H1 (cell line): ENCODE data around the gene CNOT6. TPM values are rescaled to one million over a fixed set of nuclear protein-coding genes. Genes with fewer than 3 reads are reported as not detected.

Experiments used
- CTCF ChIA-PET: fragments of 300-600 bp; sonication (Branson Sonifier 250); formaldehyde crosslinking; loops from one replicate; lab custom pipeline; 2021; ENCODE audit not compliant: partially characterized antibody; lab: Charles Lee
- POLR2A ChIA-PET: fragments of 300-600 bp; sonication (Branson Sonifier 250); formaldehyde crosslinking; loops from one replicate; lab custom pipeline; 2021; ENCODE audit warnings: inconsistent platforms; ENCODE audit not compliant: partially characterized antibody; lab: Charles Lee
- DNase-seq, 2 experiments: peaks; one replicate each; pipeline versions ENCODE4 v3.0.0 to v3.0.0-alpha.2; 2010 to 2022; ENCODE audit warnings: low spot score in 2 of 2, low read depth in 1 of 2, mixed read lengths in 1 of 2
- FAIRE-seq: peaks from 2 replicates; lab custom pipeline; 2011; peaks lifted over from hg19 to GRCh38; lab: Jason Lieb, UNC
- H2AFZ ChIP-seq: 2 replicates; pipeline ENCODE4 v1.8.1; 2012; ENCODE audit warnings: low read length, inconsistent platforms
- H2AK5ac ChIP-seq: 2 replicates; pipeline ENCODE4 v1.6.1; 2013; ENCODE audit warnings: low read depth, low read length
- H2BK120ac ChIP-seq: replicated peaks from 2 replicates; pipeline ENCODE3; 2013; ENCODE audit warnings: low read depth, low read length, inconsistent platforms
- H2BK12ac ChIP-seq: 2 replicates; pipeline ENCODE4 v1.6.1; 2013; ENCODE audit warnings: low read depth, low read length
- H2BK15ac ChIP-seq: 2 replicates; pipeline ENCODE4 v1.6.1; 2013; ENCODE audit warnings: low read length
- H2BK20ac ChIP-seq: 2 replicates; pipeline ENCODE4 v1.6.1; 2013; ENCODE audit warnings: low read length
- H2BK5ac ChIP-seq: 2 replicates; pipeline ENCODE4 v1.6.1; 2013; ENCODE audit warnings: low read depth, low read length
- H3K14ac ChIP-seq: 2 replicates; pipeline ENCODE4 v1.6.1; 2013; ENCODE audit warnings: inconsistent platforms; ENCODE audit not compliant: insufficient read length
- H3K18ac ChIP-seq: 2 replicates; pipeline ENCODE4 v1.6.1; 2013; ENCODE audit warnings: low read length; ENCODE audit errors: extremely low read depth
- H3K23ac ChIP-seq: 2 replicates; pipeline ENCODE4 v1.6.1; 2013; ENCODE audit warnings: inconsistent platforms; ENCODE audit not compliant: insufficient read length
- H3K23me2 ChIP-seq: 2 replicates; pipeline ENCODE4 v1.6.1; 2013; ENCODE audit warnings: low read depth, low read length
- H3K27ac ChIP-seq: 2 replicates; pipeline ENCODE4 v1.6.1; 2011; ENCODE audit warnings: low read depth, low read length, inconsistent platforms
- H3K27me3 ChIP-seq, 4 experiments: replicated peaks in 1 of 4; 1 replicate in 1 of 4; 2 replicates in 3 of 4; pipeline versions ENCODE4 v1.6.1 to v1.8.1; 2011 to 2013; ENCODE audit warnings: low read length in 3 of 4, mild to moderate bottlenecking in 3 of 4, inconsistent platforms in 2 of 4, mixed read lengths in 2 of 4, moderate library complexity in 1 of 4; ENCODE audit not compliant: control insufficient read depth in 3 of 4, insufficient read depth in 3 of 4; ENCODE audit errors: extremely low read depth in 1 of 4
- H3K36me3 ChIP-seq, 4 experiments: 2 replicates each; pipeline versions ENCODE4 v1.6.1 to v1.8.1; 2011 to 2013; ENCODE audit warnings: mild to moderate bottlenecking in 4 of 4, low read length in 3 of 4, moderate library complexity in 2 of 4, control low read depth in 1 of 4, inconsistent platforms in 1 of 4; ENCODE audit not compliant: insufficient read depth in 4 of 4, control insufficient read depth in 2 of 4
- H3K4ac ChIP-seq: replicated peaks from 2 replicates; pipeline ENCODE3; 2013; ENCODE audit warnings: low read length, low read depth, mixed read lengths, inconsistent platforms; ENCODE audit not compliant: insufficient read length
- H3K4me1 ChIP-seq, 4 experiments: replicated peaks in 1 of 4; 1 replicate in 1 of 4; 2 replicates in 3 of 4; pipeline versions ENCODE4 v1.6.1 to v1.8.1; 2011 to 2013; ENCODE audit warnings: low read length in 3 of 4, inconsistent platforms in 2 of 4, mixed read lengths in 1 of 4; ENCODE audit not compliant: insufficient read depth in 4 of 4, control insufficient read depth in 3 of 4
- H3K4me2 ChIP-seq, 2 experiments: 2 replicates each; pipeline versions ENCODE4 v1.6.1 to v1.8.1; 2011 to 2013; ENCODE audit warnings: low read depth in 2 of 2, low read length in 2 of 2, control low read depth in 1 of 2, inconsistent platforms in 1 of 2, mild to moderate bottlenecking in 1 of 2; ENCODE audit not compliant: insufficient read depth in 1 of 2
- H3K4me3 ChIP-seq, 4 experiments: fragments of 200-600, 300-600 bp in 1 of 4; sonication (generic), shearing (Covaris generic), sonication (Bioruptor Twin) in 1 of 4; 2 replicates each; pipeline versions ENCODE4 v1.5.1 to v1.8.1; 2011 to 2016; ENCODE audit warnings: low read length in 4 of 4, low read depth in 3 of 4, control low read depth in 2 of 4, inconsistent platforms in 2 of 4, mild to moderate bottlenecking in 2 of 4, mixed read lengths in 1 of 4, moderate library complexity in 1 of 4; ENCODE audit not compliant: insufficient read depth in 2 of 4; ENCODE audit errors: extremely low read depth in 1 of 4
- H3K56ac ChIP-seq: replicated peaks from 2 replicates; pipeline ENCODE3; 2013; ENCODE audit warnings: low read depth, mild to moderate bottlenecking, mixed read lengths, low read length, inconsistent platforms; ENCODE audit not compliant: insufficient read length
- H3K79me1 ChIP-seq: 2 replicates; pipeline ENCODE4 v1.6.1; 2013; ENCODE audit warnings: low read depth, low read length, control low read depth
- H3K79me2 ChIP-seq, 2 experiments: 2 replicates each; pipeline versions ENCODE4 v1.6.1 to v1.8.1; 2012 to 2013; ENCODE audit warnings: low read length in 2 of 2, mild to moderate bottlenecking in 2 of 2, inconsistent platforms in 1 of 2; ENCODE audit not compliant: insufficient read depth in 2 of 2, control insufficient read depth in 1 of 2
- H3K9ac ChIP-seq, 4 experiments: replicated peaks in 1 of 4; 1 replicate in 1 of 4; 2 replicates in 3 of 4; pipeline versions ENCODE4 v1.6.1 to v1.8.1; 2011 to 2013; ENCODE audit warnings: low read depth in 3 of 4, low read length in 3 of 4, control low read depth in 2 of 4, mild to moderate bottlenecking in 2 of 4, moderate library complexity in 2 of 4, inconsistent platforms in 1 of 4; ENCODE audit errors: extremely low read depth in 1 of 4
- H3K9me3 ChIP-seq, 2 experiments: 2 replicates each; pipeline versions ENCODE4 v1.6.1 to v1.8.1; 2012 to 2013; ENCODE audit warnings: mild to moderate bottlenecking in 2 of 2, moderate library complexity in 2 of 2, control low read depth in 1 of 2, inconsistent platforms in 1 of 2, low read depth in 1 of 2, low read length in 1 of 2, mixed read lengths in 1 of 2; ENCODE audit not compliant: insufficient read depth in 2 of 2
- H4K20me1 ChIP-seq, 2 experiments: replicated peaks in 1 of 2; 2 replicates each; pipeline versions ENCODE3 to v1.8.1; 2011 to 2013; ENCODE audit warnings: inconsistent platforms in 2 of 2, low read length in 2 of 2, mild to moderate bottlenecking in 1 of 2; ENCODE audit not compliant: insufficient read depth in 2 of 2, control insufficient read depth in 1 of 2
- H4K5ac ChIP-seq: 2 replicates; pipeline ENCODE4 v1.6.1; 2013; ENCODE audit warnings: low read length, low read depth, mixed read lengths, inconsistent platforms; ENCODE audit not compliant: insufficient read length
- H4K8ac ChIP-seq: 2 replicates; pipeline ENCODE4 v1.8.0; 2013; ENCODE audit warnings: mild to moderate bottlenecking, moderate library complexity, low read length, inconsistent platforms; ENCODE audit not compliant: insufficient read depth; ENCODE audit errors: extremely low read depth
- H4K91ac ChIP-seq: replicated peaks from 2 replicates; pipeline ENCODE3; 2013; ENCODE audit warnings: low read length, mixed read lengths, inconsistent platforms; ENCODE audit not compliant: insufficient read length
- KDM4A ChIP-seq: IDR thresholded peaks from one replicate; pipeline ENCODE4 v1.7.1; 2012; ENCODE audit warnings: low read depth, mild to moderate bottlenecking, moderate library complexity, low read length, inconsistent platforms; ENCODE audit not compliant: severe bottlenecking
- NRF1 ChIP-seq: IDR thresholded peaks from 2 replicates; pipeline ENCODE4 v1.6.1; 2011; ENCODE audit warnings: mild to moderate bottlenecking, low read depth, low read length, improper control_type of control experiment
- RFX5 ChIP-seq: IDR thresholded peaks from 2 replicates; pipeline ENCODE4 v1.6.1; 2011; ENCODE audit warnings: low read depth, low read length, improper control_type of control experiment, borderline replicate concordance
- WGBS, 2 experiments: shearing (Covaris generic) in 1 of 2; methylation state at CpG; one replicate each; pipeline versions ENCODE4 v1.1.6 to v1.1.7; 2013 to 2015; ENCODE audit warnings: low lambda C conversion rate in 2 of 2, mixed read lengths in 2 of 2, inconsistent platforms in 1 of 2, low coverage in 1 of 2, missing lambda C conversion rate in 1 of 2; ENCODE audit not compliant: insufficient replicate concordance in 2 of 2, insufficient coverage in 1 of 2, insufficient read length in 1 of 2; ENCODE audit errors: extremely low coverage in 1 of 2, missing lambda C conversion rate in 1 of 2; 5-methylcytosine and 5-hydroxymethylcytosine counted together
- polyA plus RNA-seq, 7 experiments: library from polyadenylated mRNA; depleted of rRNA in 3 of 7; stranded (reverse) in 5 of 7; unstranded in 2 of 7; fragments of >200 nt in 5 of 7; fragments of 200-250 nt in 2 of 7; gene quantifications; 1 replicate in 5 of 7; 2 replicates in 1 of 7; 4 replicates in 1 of 7; pipeline versions ENCODE4 v1.2.1 to v1.2.3, GENCODE V29; 2011 to 2013; ENCODE audit warnings: missing spikeins in 2 of 7, mixed read lengths in 2 of 7
- total RNA-seq: library from RNA; stranded (reverse); fragmentation: NEBNext Ultra II Directional; extraction: Animal tissue kit (Norgen Biotek cat#: 25700); gene quantifications from 2 replicates; pipeline ENCODE4 v1.2.1, GENCODE V29; 2021

Gene CNOT6
- total and polyA plus RNA-seq, 2 of the 8 experiments (the other 6 are each of a cell fraction or from before 2014, with no cell fraction given) = 10.7 to 45.4 TPM

- Histone ChIP-seq H3K4me2 (no peak overlapping the region), H3K14ac (no peak overlapping the region), H2BK20ac (no peak overlapping the region), H3K27me3 (no peaks in the 10 kb centered on the region), H3K23me2 (no peaks in the 10 kb centered on the region), H3K23ac (no peak overlapping the region), H3K4me1 (no peaks in the 10 kb centered on the region), H3K79me2 (no peaks in the 10 kb centered on the region), H2AK5ac (no peak overlapping the region), H4K5ac (no peak overlapping the region), H3K9me3 (peaks cover 15 to 40% of the 10 kb centered on the region in 2 experiments), H2BK120ac (no peak overlapping the region), H2BK15ac (no peak overlapping the region), H3K9ac (no peak overlapping the region), H3K27ac (no peak overlapping the region), H4K20me1 (no peaks in the 10 kb centered on the region), H3K4ac (no peak overlapping the region), H3K79me1 (no peaks in the 10 kb centered on the region), H3K4me3 (no peak overlapping the region), H3K36me3 (no peaks in the 10 kb centered on the region; a peak in 1 of 8 replicates), H2BK12ac (no peak overlapping the region), H3K56ac (no peak overlapping the region), H4K91ac (no peak overlapping the region), H2AFZ (no peak overlapping the region), H3K18ac (no peak overlapping the region), H4K8ac (peak overlapping the region; percentile 38; the same call in 1 of the 2 replicates), H2BK5ac (no peak overlapping the region)
- ChIA-PET POLR2A (no interaction called here), CTCF (interaction anchor here (0.6 to 2.3 kb wide), 5 partner anchors 10 to 135 kb away, joined by 3 to 4 read pairs (median 3); no protein-coding TSS in a partner anchor)
- DNase-seq (no peak), FAIRE-seq (no peak)
- TF ChIP-seq NRF1 (no peak), RFX5 (no peak), KDM4A (no peak)
- 70% methylated on average over 8 of the region's 8 CpGs; no CpG with 5 or more reads in 1 of the 2 experiments for WGBS, 2 experiments
These were observed 30.8 kb upstream of the CNOT6 start for GRCh38 chr5:180463216-180463900.
